ENCODE results near the gene RBPJL. TPM values are rescaled to one million over a fixed set of nuclear protein-coding genes. Genes with fewer than 3 reads are reported as not detected.

RBPJL gene
- total RNA-seq, 2 experiments from 2014 or later = not detected

GRCh38 chr20:45275338-45275737 lies 31.3 kb upstream of the RBPJL start:
- H3K9me3 Mint-ChIP-seq = no peaks in the 10 kb centered on the region
- H3K27me3 Mint-ChIP-seq = peaks cover 44% of the 10 kb centered on the region
- ChIA-PET POLR2A (no interaction called here), CTCF (interaction anchor here (0.8 to 1.1 kb wide), 2 partner anchors 15 to 18 kb away, joined by 3 read pairs; no protein-coding TSS in a partner anchor)
- H3K4me3 Mint-ChIP-seq = no peak overlapping the region
- ATAC-seq = no peak
- H3K4me1 Mint-ChIP-seq (ENCODE audit: low read depth) = no peaks in the 10 kb centered on the region
- no peak overlapping the region for H3K27ac Mint-ChIP-seq
- DNase-seq = no peak
- TF ChIP-seq CTCF (IDR thresholded peaks at IDR 0.05) = no peak
- intact Hi-C loops (cut with micrococcal nuclease) = no loop called here
- no peaks in the 10 kb centered on the region for H3K36me3 Mint-ChIP-seq (ENCODE audit: low read depth)

- TF ChIP-seq CTCF (IDR thresholded peaks at IDR 0.05) = no peak
- Mint-ChIP-seq H3K9me3 (no peaks in the 10 kb centered on the region), H3K27ac (no peak overlapping the region), H3K4me3 (no peak overlapping the region), H3K4me1 (ENCODE audit: low read depth) (no peaks in the 10 kb centered on the region), H3K36me3 (ENCODE audit: low read depth) (no peaks in the 10 kb centered on the region), H3K27me3 (peaks cover 27% of the 10 kb centered on the region)
- CTCF ChIA-PET = interaction anchor here (1.0 to 5.7 kb wide), 2 partner anchors 13 to 141 kb away, joined by 3 to 44 read pairs; no protein-coding TSS in a partner anchor
- DNase-seq (no peak), ATAC-seq (no peak)
- POLR2A ChIA-PET = no interaction called here
- intact Hi-C loops (cut with micrococcal nuclease) = no loop called here
Measured at GRCh38 chr20:45279992-45280391, 26.6 kb upstream of the RBPJL start.

- no peak for TF ChIP-seq CTCF (IDR thresholded peaks at IDR 0.05)
- CTCF ChIA-PET = interaction anchor here (1.0 to 5.7 kb wide), 3 partner anchors 10 to 186 kb away, joined by 3 to 44 read pairs (median 5); no protein-coding TSS in a partner anchor
- Mint-ChIP-seq H3K27ac (no peak overlapping the region), H3K36me3 (ENCODE audit: low read depth) (no peaks in the 10 kb centered on the region), H3K9me3 (no peaks in the 10 kb centered on the region), H3K27me3 (peaks cover 10% of the 10 kb centered on the region), H3K4me3 (no peak overlapping the region), H3K4me1 (ENCODE audit: low read depth) (no peaks in the 10 kb centered on the region)
- intact Hi-C loops (cut with micrococcal nuclease) = no loop called here
- POLR2A ChIA-PET = no interaction called here
- DNase-seq (no peak), ATAC-seq (no peak)
Measured at GRCh38 chr20:45282700-45283550, 23.7 kb upstream of the RBPJL start.

GRCh38 chr20:45283551-45284057 lies 23.0 kb upstream of the RBPJL start:
- Mint-ChIP-seq H3K9me3 (no peaks in the 10 kb centered on the region), H3K4me1 (ENCODE audit: low read depth) (no peaks in the 10 kb centered on the region), H3K36me3 (ENCODE audit: low read depth) (no peaks in the 10 kb centered on the region), H3K4me3 (no peak overlapping the region), H3K27me3 (peaks cover 14% of the 10 kb centered on the region), H3K27ac (no peak overlapping the region)
- ChIA-PET POLR2A (no interaction called here), CTCF (interaction anchor here (1.7 kb wide), 1 partner anchor 187 kb away, joined by 5 read pairs; no protein-coding TSS in a partner anchor)
- ATAC-seq = no peak
- intact Hi-C loops (cut with micrococcal nuclease) = no loop called here
- DNase-seq = no peak
- no peak for TF ChIP-seq CTCF (IDR thresholded peaks at IDR 0.05)

- peaks cover 16% of the 10 kb centered on the region for H3K27me3 Mint-ChIP-seq
- ChIA-PET CTCF (interaction anchor here (1.0 kb wide), 2 partner anchors 150 to 245 kb away, joined by 3 to 4 read pairs; no protein-coding TSS in a partner anchor), POLR2A (no interaction called here)
- no peaks in the 10 kb centered on the region for H3K4me1 Mint-ChIP-seq (ENCODE audit: low read depth)
- DNase-seq (no peak), ATAC-seq (no peak)
- no peaks in the 10 kb centered on the region for H3K36me3 Mint-ChIP-seq (ENCODE audit: low read depth)
- TF ChIP-seq CTCF (IDR thresholded peaks at IDR 0.05) = no peak
- H3K9me3 Mint-ChIP-seq = no peaks in the 10 kb centered on the region
- H3K27ac Mint-ChIP-seq = no peak overlapping the region
- no peak overlapping the region for H3K4me3 Mint-ChIP-seq
- intact Hi-C loops (cut with micrococcal nuclease) = no loop called here
Measured at GRCh38 chr20:45288376-45288775, 18.3 kb upstream of the RBPJL start.
